HepG2 (cell line): ENCODE data around the gene NOXRED1. TPM values are rescaled to one million over a fixed set of nuclear protein-coding genes. Genes with fewer than 3 reads are reported as not detected.

Source experiments
- BRCA1 ChIP-seq: sonication (generic); formaldehyde crosslinking; IDR thresholded peaks from 2 replicates; pipeline ENCODE4 v1.4.0; 2020; ENCODE audit warnings: missing genetic modification reagents
- CENPX ChIP-seq: sonication (generic); formaldehyde crosslinking; IDR thresholded peaks from 2 replicates; pipeline ENCODE4 v1.9.0; 2021; ENCODE audit warnings: mild to moderate bottlenecking, missing genetic modification reagents, moderate library complexity
- CSRNP2 ChIP-seq: sonication (generic); formaldehyde crosslinking; conservative IDR thresholded peaks from 2 replicates; pipeline ENCODE4 v1.8.0; 2022; ENCODE audit warnings: low read depth, missing genetic modification reagents
- DMAP1 ChIP-seq: IDR thresholded peaks from 2 replicates; pipeline ENCODE4 v1.6.1; 2016
- FOXA1 ChIP-seq, 2 experiments: fragments of 450-650 bp in 1 of 2; sonication (generic) in 1 of 2; formaldehyde crosslinking in 1 of 2; IDR thresholded peaks; 2 replicates each; pipeline versions ENCODE4 v1.4.0 to v1.6.1; 2016 to 2020; ENCODE audit warnings: missing genetic modification reagents in 1 of 2
- FOXC1 ChIP-seq: sonication (generic); formaldehyde crosslinking; IDR thresholded peaks from 2 replicates; pipeline ENCODE4 v1.8.0; 2022; ENCODE audit warnings: mild to moderate bottlenecking, missing genetic modification reagents, borderline replicate concordance
- MEIS2 ChIP-seq: sonication (generic); formaldehyde crosslinking; IDR thresholded peaks from 2 replicates; pipeline ENCODE4 v1.9.0; 2021; ENCODE audit warnings: mild to moderate bottlenecking, missing genetic modification reagents
- MXD4 ChIP-seq: IDR thresholded peaks from 2 replicates; pipeline ENCODE4 v1.6.1; 2016; ENCODE audit warnings: mild to moderate bottlenecking, missing biosample characterization, missing genetic modification reagents
- NFKBIZ ChIP-seq: IDR thresholded peaks from 2 replicates; pipeline ENCODE4 v1.6.1; 2018; ENCODE audit warnings: missing genetic modification reagents, missing compliant biosample characterization
- SAFB2 ChIP-seq: sonication (generic); formaldehyde crosslinking; IDR thresholded peaks from 2 replicates; pipeline ENCODE4 v1.5.1; 2020; ENCODE audit warnings: missing genetic modification reagents, low read depth, mild to moderate bottlenecking, borderline replicate concordance
- SALL1 ChIP-seq: sonication (generic); formaldehyde crosslinking; IDR thresholded peaks from 2 replicates; pipeline ENCODE4 v1.8.0; 2022; ENCODE audit warnings: mild to moderate bottlenecking, missing genetic modification reagents
- SETDB1 ChIP-seq: sonication (generic); formaldehyde crosslinking; IDR thresholded peaks from 2 replicates; pipeline ENCODE4 v1.5.1; 2020; ENCODE audit warnings: missing genetic modification reagents, mild to moderate bottlenecking, borderline replicate concordance
- SOX6 ChIP-seq, 2 experiments: fragments of 450-650 bp in 1 of 2; sonication (generic) in 1 of 2; formaldehyde crosslinking in 1 of 2; IDR thresholded peaks; 2 replicates each; pipeline versions ENCODE4 v1.4.0 to v1.6.1; 2017 to 2020; ENCODE audit warnings: antibody characterized with exemption in 1 of 2, mild to moderate bottlenecking in 1 of 2, missing genetic modification reagents in 1 of 2
- TAF1 ChIP-seq: sonication (generic); formaldehyde crosslinking; IDR thresholded peaks from 2 replicates; pipeline ENCODE4 v1.4.0; 2020; ENCODE audit warnings: missing genetic modification reagents
- TBX2 ChIP-seq: sonication (generic); formaldehyde crosslinking; IDR thresholded peaks from 2 replicates; pipeline ENCODE4 v1.5.0; 2020; ENCODE audit warnings: missing genetic modification reagents, mild to moderate bottlenecking, borderline replicate concordance
- UBTF ChIP-seq: sonication (generic); formaldehyde crosslinking; IDR thresholded peaks from 2 replicates; pipeline ENCODE4 v1.4.0; 2020; ENCODE audit warnings: mild to moderate bottlenecking, missing genetic modification reagents
- ZNF687 ChIP-seq: sonication (generic); formaldehyde crosslinking; IDR thresholded peaks from 2 replicates; pipeline ENCODE4 v1.5.1; 2020; ENCODE audit warnings: mild to moderate bottlenecking, missing genetic modification reagents, moderate library complexity
- ZNF709 ChIP-seq: sonication (generic); formaldehyde crosslinking; IDR thresholded peaks from 2 replicates; pipeline ENCODE4 v1.5.0; 2020; ENCODE audit warnings: mild to moderate bottlenecking, missing genetic modification reagents
- ZNF839 ChIP-seq: sonication (generic); formaldehyde crosslinking; IDR thresholded peaks from 2 replicates; pipeline ENCODE4 v1.4.0; 2020; ENCODE audit warnings: missing genetic modification reagents, mild to moderate bottlenecking, borderline replicate concordance
- polyA plus RNA-seq, 8 experiments: library from polyadenylated mRNA; depleted of rRNA in 3 of 8; stranded (reverse) in 7 of 8; unstranded in 1 of 8; fragments of >200 nt; fragmentation: Illumina TruSeq in 4 of 8; extraction: Trizol in 4 of 8; gene quantifications; 2 replicates each; pipeline versions ENCODE4 v1.2.1 to v1.2.3, GENCODE V29; 2011 to 2016; ENCODE audit warnings: low read depth in 4 of 8, missing spikeins in 1 of 8, mixed read lengths in 1 of 8; ENCODE audit not compliant: insufficient read depth in 1 of 8
- total RNA-seq, 5 experiments: library from RNA; depleted of rRNA; stranded (reverse); fragments of >200 nt; fragmentation: Illumina TruSeq; extraction: Trizol; gene quantifications; 2 replicates each; pipeline ENCODE4 v1.2.3, GENCODE V29; 2016; ENCODE audit warnings: low read depth in 1 of 5

The NOXRED1 gene
- total and polyA plus RNA-seq, 2 of the 13 experiments (the other 11 are each of a cell fraction or from before 2014, with no cell fraction given) = 0.24 to 0.41 TPM

GRCh38 chr14:77376771-77377501 is 46.4 kb downstream of the NOXRED1 start, which contains the start of the genes SAMD15 and TMED8 (continued):
- TF ChIP-seq ZNF839 (CRISPR knock-in tag) = 0 out of 2 replicates have a peak, but pooled peaks have one; percentile 41
- TF ChIP-seq CENPX (CRISPR knock-in tag) = no peak
- TF ChIP-seq MEIS2 = peak; percentile 75
- no peak for TF ChIP-seq CSRNP2 (CRISPR knock-in tag)
- TF ChIP-seq FOXA1 (IDR thresholded peaks at IDR 0.05) = no peak
- TF ChIP-seq FOXA1 (CRISPR knock-in tag; IDR thresholded peaks at IDR 0.05) = 0 out of 2 replicates have a peak, but pooled peaks have one; percentile 19
- no peak for TF ChIP-seq SETDB1 (CRISPR knock-in tag)
- TF ChIP-seq BRCA1 = no peak
- TF ChIP-seq TBX2 (CRISPR knock-in tag) = peak; percentile 50; the same call in 1 of the 2 replicates
- TF ChIP-seq UBTF (CRISPR knock-in tag) = peak; percentile 97
- peak; percentile 71; the same call in 1 of the 2 replicates for TF ChIP-seq NFKBIZ (CRISPR knock-in tag)
- TF ChIP-seq MXD4 (CRISPR knock-in tag) = peak; percentile 60; the same call in 1 of the 2 replicates
- peak; percentile 74 for TF ChIP-seq ZNF687 (CRISPR knock-in tag)
- TF ChIP-seq SALL1 (CRISPR knock-in tag) = peak; percentile 56; the same call in 1 of the 2 replicates
- TF ChIP-seq TAF1 = peak; percentile 59
- no peak; the same call in 1 of the 2 replicates for TF ChIP-seq SAFB2
- TF ChIP-seq DMAP1 (CRISPR knock-in tag) = peak; percentile 63; the same call in 1 of the 2 replicates
- peak; percentile 74; the same call in 1 of the 2 replicates for TF ChIP-seq ZNF709 (CRISPR knock-in tag)
- no peak for TF ChIP-seq SOX6 (IDR thresholded peaks at IDR 0.05)
- TF ChIP-seq SOX6 (CRISPR knock-in tag; IDR thresholded peaks at IDR 0.05) = peak; percentile 62; the same call in 1 of the 2 replicates
- TF ChIP-seq FOXC1 (CRISPR knock-in tag) = no peak
